Subcutaneous adipose tissue (tissue), 4 donors: ENCODE measurements around the gene PPP2R5D. TPM values are rescaled to one million over a fixed set of nuclear protein-coding genes. Genes with fewer than 3 reads are reported as not detected.

Source experiments
- total RNA-seq, 4 donors: library from RNA; depleted of rRNA; stranded (reverse); fragments of >200 nt; gene quantifications; one replicate each; pipeline ENCODE4 v1.1.0, GENCODE V29; 2016
- TF ChIP-seq, protein P1 (sequence below): fragments of 450-650 bp; IDR thresholded peaks from one replicate; pipeline ENCODE4 v1.5.1; 2016; ENCODE audit warnings: low read depth, mild to moderate bottlenecking, control low read depth, antibody characterized with exemption, moderate library complexity

The PPP2R5D gene
- total RNA-seq, 4 donors from 2014 or later, result 26.7 to 43.1 (median 34.7) TPM

DNA sequence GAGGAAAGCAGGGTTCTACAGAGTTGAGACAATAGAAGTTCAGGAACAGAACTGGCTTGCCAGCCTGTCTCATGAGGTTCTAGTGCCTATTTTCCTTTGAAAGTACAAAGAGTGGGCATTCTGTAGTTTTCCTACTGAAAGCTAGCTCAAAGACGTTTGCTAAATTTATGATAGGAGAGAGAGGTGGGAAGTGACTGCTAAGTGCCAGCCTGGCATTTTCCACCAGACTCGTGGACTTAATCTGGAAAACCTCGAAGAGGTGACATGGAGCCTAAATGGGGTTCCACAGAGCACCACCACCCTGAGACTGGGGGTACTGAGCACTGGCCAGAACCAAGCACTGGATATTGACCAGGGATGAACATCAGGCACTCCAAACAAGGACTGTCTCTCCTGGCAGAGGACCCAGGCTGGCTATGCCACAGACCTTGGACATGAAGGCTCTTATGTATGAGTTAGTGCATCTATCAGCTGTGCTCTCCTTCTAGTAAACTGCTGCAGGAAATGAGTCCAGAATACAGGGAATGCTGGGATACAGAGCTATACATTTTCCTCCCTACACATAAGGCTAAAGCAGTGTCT is 12.5 kb upstream of the PPP2R5D start:
- TF ChIP-seq, protein P1, sequence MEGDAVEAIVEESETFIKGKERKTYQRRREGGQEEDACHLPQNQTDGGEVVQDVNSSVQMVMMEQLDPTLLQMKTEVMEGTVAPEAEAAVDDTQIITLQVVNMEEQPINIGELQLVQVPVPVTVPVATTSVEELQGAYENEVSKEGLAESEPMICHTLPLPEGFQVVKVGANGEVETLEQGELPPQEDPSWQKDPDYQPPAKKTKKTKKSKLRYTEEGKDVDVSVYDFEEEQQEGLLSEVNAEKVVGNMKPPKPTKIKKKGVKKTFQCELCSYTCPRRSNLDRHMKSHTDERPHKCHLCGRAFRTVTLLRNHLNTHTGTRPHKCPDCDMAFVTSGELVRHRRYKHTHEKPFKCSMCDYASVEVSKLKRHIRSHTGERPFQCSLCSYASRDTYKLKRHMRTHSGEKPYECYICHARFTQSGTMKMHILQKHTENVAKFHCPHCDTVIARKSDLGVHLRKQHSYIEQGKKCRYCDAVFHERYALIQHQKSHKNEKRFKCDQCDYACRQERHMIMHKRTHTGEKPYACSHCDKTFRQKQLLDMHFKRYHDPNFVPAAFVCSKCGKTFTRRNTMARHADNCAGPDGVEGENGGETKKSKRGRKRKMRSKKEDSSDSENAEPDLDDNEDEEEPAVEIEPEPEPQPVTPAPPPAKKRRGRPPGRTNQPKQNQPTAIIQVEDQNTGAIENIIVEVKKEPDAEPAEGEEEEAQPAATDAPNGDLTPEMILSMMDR, result no peak

DNA sequence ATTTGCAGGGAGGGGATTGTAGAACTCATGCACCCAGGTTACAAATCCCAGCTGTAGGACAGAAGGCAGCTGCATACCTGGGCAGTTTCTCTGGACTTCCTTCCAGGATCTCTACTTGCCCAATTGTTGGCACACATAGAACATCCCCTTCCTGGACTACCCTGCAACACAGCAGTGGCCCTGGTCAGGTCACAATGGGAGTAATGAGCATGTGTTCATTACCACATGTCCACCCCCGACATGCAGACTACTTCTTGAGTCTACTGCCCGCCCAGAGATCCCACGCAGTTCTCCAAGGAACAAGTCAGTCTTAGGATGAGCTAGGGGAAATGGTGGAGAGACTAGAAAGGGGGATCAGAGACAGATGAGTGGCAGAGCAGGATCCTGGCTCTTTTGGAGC is 10.4 kb upstream of the PPP2R5D start:
- TF ChIP-seq, protein P1, result no peak

DNA sequence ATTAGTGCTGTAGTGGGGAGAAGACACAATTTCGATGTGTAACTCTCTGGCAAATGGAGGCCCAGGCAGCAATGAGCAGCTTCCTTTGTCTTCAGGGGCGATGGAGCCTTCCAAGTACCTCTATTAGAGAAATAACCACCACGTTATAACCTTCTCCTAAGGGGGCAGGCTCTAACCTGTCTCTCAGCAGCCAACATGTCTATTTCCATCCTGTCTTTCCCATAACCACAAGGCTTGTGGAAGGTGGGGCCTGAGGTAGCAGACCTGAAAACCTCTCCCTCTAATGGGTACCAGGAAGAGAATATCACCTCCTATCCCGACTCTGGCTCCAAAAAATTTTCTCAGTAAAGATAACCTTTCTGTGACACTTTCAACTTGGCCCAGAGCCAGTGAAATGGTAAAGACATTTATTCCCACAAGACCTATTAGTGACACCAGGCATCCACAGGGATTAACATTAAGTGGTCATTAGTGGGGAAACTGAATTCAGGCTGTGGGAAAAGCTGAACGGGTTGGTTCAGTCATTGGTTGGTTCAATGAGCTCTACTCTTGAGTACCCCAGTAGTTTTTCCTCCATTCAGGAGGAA is 9.4 kb upstream of the PPP2R5D start:
- TF ChIP-seq, protein P1, result no peak

DNA sequence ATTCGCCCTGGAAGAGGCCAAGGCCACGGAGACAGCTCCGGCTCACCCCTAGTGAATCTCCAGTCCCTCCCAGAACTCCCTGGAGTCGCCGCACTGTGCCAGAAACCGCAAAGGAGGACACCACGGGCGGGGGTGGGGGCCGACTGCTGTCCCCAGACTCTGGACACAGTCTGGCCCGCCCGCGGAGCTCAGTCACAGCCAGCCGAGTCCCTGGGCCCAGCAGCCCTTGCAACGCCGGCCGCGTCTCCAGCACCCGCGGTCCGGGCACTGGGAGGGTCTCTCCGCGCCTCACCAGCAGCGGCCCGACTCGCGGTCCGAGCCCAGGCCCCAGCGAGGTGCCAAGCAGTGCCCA is 5.9 kb upstream of the PPP2R5D start:
- TF ChIP-seq, protein P1, result no peak

DNA sequence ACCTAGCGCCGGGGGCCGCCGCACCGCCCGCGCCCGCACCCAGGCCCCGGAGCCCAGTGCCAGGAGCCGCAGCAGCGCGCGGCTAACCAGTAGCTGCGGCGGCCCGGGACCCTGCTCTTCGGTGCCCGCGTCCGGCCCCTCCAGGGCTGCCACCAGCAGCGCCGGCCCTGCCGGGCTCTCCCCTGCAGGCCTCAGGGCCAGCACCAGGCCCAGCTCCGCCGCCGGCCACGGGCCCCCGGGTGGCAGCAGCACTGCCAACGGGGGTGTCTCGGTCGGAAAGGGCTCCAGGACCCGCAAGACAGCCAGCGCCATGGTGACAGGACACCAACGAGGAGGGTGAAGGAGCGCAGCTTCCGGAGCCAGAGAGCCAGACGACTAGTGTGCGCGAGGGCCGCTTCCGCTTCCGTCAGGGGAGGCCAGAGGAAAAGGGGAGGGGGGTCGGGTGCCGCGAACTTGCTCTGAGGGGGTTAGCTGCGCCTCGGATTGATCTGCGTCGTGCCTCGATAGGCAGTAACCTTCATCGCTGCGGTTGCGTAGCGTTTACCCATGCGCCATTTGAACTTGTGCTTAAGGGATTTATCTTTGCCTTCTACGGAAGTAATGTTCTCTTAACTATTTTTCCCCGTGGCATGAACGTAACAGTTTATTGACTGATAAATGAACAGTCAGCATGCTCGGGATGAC is 5.4 kb upstream of the PPP2R5D start, which contains the start of gene PEX6:
Gene PEX6, minus strand, starts transcription at position 343 of the 684 bp plus-strand sequence. Its CDS starts 31 bp downstream, at position 312.
- TF ChIP-seq, protein P1, result no peak

DNA sequence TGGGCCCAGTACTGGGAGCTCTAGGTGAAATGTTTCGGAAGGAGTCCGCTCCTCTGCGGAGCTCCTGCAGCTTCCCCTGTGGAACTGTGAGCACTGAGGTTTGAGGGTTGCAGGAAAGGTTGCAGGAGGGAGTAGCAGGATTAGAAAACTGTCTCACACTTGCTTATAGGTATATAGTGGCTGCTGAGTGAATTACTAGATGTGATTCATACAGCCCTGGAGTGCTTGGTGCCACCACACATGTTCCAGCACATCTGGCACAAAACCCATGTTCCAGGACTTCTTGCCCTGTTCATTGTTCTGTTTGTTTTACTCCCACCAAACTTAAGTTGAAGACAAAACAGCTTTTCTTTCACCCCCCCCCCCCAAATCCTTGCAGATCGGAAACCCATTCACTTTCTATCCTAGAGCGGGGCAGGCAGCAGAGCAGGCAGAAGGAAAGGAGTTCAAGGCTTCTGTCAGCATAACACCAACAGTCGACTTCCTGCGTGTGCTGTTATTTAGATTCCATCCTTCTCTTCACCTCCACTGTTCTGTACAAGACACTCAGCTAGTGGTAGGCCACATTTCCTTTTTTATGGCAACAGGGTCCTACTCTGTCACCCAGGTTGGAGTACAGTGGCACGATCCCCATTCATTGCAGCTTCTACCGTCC is 4.7 kb upstream of the PPP2R5D start:
- TF ChIP-seq, protein P1, result no peak

DNA sequence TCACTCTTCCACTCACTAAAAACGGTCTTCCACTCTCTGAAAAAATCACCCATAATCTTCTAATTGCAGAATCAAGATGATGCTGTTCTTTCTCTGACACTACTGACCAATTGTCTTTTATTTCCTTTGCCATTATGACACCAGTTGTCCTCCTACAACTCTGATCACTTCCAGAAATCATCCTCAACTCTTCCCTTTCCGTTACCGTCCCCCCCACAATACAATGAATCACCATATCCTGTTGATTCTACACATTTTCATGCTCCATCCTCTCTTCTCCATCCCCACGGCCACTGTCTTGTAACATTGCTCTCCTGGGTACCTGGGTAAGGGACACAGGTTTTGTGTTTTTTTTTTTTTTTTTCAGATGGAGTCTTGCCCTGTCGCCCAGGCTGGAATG is 2.5 kb upstream of the PPP2R5D start:
- TF ChIP-seq, protein P1, result no peak
